Fibroblast of the aortic adventitia (primary cell): Measurements from ENCODE around the gene ATP10A. TPM values are rescaled to one million over a fixed set of nuclear protein-coding genes. Genes with fewer than 3 reads are reported as not detected.

Experiments
- DNase-seq: peaks from one replicate; pipeline ENCODE4 v3.0.0-alpha.2; 2010; ENCODE audit warnings: low read depth
- H3K4me3 ChIP-seq: 2 replicates; pipeline ENCODE4 v1.5.1; 2011; ENCODE audit warnings: low read depth, mild to moderate bottlenecking, control low read depth, low read length, moderate library complexity
- CTCF ChIP-seq: IDR thresholded peaks from 2 replicates; pipeline ENCODE4 v1.5.1; 2011; ENCODE audit warnings: mild to moderate bottlenecking, low read length, control low read depth, inconsistent platforms; ENCODE audit not compliant: insufficient read depth
- total RNA-seq: library from RNA; depleted of rRNA; stranded (reverse); fragments of >200 nt; gene quantifications from 2 replicates; pipeline ENCODE4 v1.2.3, GENCODE V29; 2012; ENCODE audit warnings: low replicate concordance

ATP10A gene
- total RNA-seq, 1 donor: 4.4 TPM

- TF ChIP-seq CTCF: no peak
- DNase-seq: no peak
- no peak overlapping the region for H3K4me3 ChIP-seq
Observed at GRCh38 chr15:25694823-25695312, 168.3 kb downstream of the ATP10A start.

- no peak overlapping the region for H3K4me3 ChIP-seq
- DNase-seq: no peak
- TF ChIP-seq CTCF: no peak
Observed at GRCh38 chr15:25694239-25694584, 168.9 kb downstream of the ATP10A start.

- DNase-seq: peak; percentile 28
- H3K4me3 ChIP-seq: no peak overlapping the region
- peak; percentile 73 for TF ChIP-seq CTCF
Observed at GRCh38 chr15:25693321-25694238, 169.5 kb downstream of the ATP10A start.

GRCh38 chr15:25691544-25692430, 171.3 kb downstream of the ATP10A start:
- peak; percentile 57 for DNase-seq
- no peak overlapping the region for H3K4me3 ChIP-seq
- TF ChIP-seq CTCF: peak; percentile 42

- H3K4me3 ChIP-seq: no peak overlapping the region
- peak; percentile 82 for DNase-seq
- no peak for TF ChIP-seq CTCF
Observed at GRCh38 chr15:25690673-25691543, 172.2 kb downstream of the ATP10A start.

- no peak overlapping the region for H3K4me3 ChIP-seq
- no peak for DNase-seq
- TF ChIP-seq CTCF: no peak
Observed at GRCh38 chr15:25689592-25689991, 173.5 kb downstream of the ATP10A start.
